Measurements from ENCODE around the gene RAB17.
"Not testable (repeated sequence)": the region's sequence is repeated elsewhere in the genome, so short reads cannot be mapped to it uniquely, and the experiment has no call there.

DNA sequence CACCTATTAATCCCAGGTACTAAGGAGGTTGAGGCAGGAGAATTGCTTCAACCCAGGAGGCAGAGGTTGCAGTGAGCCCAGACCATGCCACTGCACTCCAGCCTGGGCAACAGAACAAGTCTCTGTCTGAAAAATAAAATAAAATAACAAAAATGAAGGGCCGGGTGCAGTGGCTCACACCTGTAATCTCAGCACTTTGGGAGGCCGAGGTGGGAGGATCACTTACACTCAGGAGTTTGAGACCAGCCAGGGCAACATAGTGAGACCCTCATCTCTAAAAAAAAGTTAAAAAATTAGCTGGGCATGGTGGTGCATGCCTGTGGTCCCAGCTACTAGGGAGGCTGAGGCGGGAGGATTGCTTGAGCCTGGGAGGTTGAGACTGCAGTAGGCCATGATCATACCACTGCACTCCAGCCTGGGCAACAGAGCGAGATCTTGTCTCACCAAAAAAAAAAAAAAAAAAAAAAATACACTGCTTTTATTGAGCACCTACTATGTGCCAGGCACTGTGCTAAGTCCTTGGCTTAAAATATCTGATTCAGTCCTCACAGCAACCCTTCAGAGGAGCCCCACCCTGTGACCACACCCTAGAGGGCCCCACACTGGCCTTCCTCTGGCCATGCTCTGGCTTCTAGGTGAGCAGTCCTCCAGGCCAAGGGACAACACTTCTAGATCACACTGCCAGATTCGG, 5.4 kb upstream of the RAB17 start:
- TF ChIP-seq, protein P1, sequence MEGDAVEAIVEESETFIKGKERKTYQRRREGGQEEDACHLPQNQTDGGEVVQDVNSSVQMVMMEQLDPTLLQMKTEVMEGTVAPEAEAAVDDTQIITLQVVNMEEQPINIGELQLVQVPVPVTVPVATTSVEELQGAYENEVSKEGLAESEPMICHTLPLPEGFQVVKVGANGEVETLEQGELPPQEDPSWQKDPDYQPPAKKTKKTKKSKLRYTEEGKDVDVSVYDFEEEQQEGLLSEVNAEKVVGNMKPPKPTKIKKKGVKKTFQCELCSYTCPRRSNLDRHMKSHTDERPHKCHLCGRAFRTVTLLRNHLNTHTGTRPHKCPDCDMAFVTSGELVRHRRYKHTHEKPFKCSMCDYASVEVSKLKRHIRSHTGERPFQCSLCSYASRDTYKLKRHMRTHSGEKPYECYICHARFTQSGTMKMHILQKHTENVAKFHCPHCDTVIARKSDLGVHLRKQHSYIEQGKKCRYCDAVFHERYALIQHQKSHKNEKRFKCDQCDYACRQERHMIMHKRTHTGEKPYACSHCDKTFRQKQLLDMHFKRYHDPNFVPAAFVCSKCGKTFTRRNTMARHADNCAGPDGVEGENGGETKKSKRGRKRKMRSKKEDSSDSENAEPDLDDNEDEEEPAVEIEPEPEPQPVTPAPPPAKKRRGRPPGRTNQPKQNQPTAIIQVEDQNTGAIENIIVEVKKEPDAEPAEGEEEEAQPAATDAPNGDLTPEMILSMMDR (IDR thresholded peaks at IDR 0.05 in 8 of 11, conservative IDR thresholded peaks at IDR 0.05 in 3 of 11) = not testable (repeated sequence)
- TF ChIP-seq POLR2A (IDR thresholded peaks at IDR 0.05) = not testable (repeated sequence)

All from spleen (tissue), 7 donors.